GM12878 (cell line): ENCODE measurements around the gene RND1.

Experiments used
- CTCF ChIP-seq, 3 experiments: IDR thresholded peaks in 2 of 3; conservative IDR thresholded peaks in 1 of 3; 2 replicates each; pipeline ENCODE4 v1.5.1; 2011; ENCODE audit warnings: low read depth in 3 of 3, low read length in 3 of 3, mild to moderate bottlenecking in 3 of 3, control low read depth in 2 of 3, moderate library complexity in 2 of 3, inconsistent platforms in 1 of 3, mixed read lengths in 1 of 3; ENCODE audit not compliant: control insufficient read depth in 2 of 3, insufficient read depth in 1 of 3; ENCODE audit errors: extremely low read depth in 1 of 3
- DPF2 ChIP-seq: fragments of 450-650 bp; IDR thresholded peaks from 2 replicates; pipeline ENCODE4 v1.6.1; 2017; ENCODE audit warnings: mild to moderate bottlenecking
- EP300 ChIP-seq, 2 experiments: fragments of 150-350 bp in 1 of 2; IDR thresholded peaks; 2 replicates each; pipeline ENCODE4 v1.6.1; 2011 to 2012; ENCODE audit warnings: low read depth in 2 of 2, low read length in 2 of 2, borderline replicate concordance in 1 of 2, improper control_type of control experiment in 1 of 2, inconsistent platforms in 1 of 2; ENCODE audit not compliant: control insufficient read depth in 1 of 2
- EZH2 ChIP-seq: IDR thresholded peaks from 2 replicates; pipeline ENCODE4 v1.6.1; 2012; ENCODE audit warnings: low read depth, mild to moderate bottlenecking, control low read depth, inconsistent platforms, low read length, borderline replicate concordance; ENCODE audit not compliant: control insufficient read depth
- HDAC2 ChIP-seq: fragments of 200-600 bp; sonication (generic); IDR thresholded peaks from 2 replicates; pipeline ENCODE4 v1.6.1; 2017
- MTA2 ChIP-seq: fragments of 450-650 bp; IDR thresholded peaks from 2 replicates; pipeline ENCODE4 v1.6.1; 2016; ENCODE audit warnings: low read depth, mild to moderate bottlenecking, moderate library complexity
- RBBP5 ChIP-seq: fragments of 200-600 bp; sonication (generic); conservative IDR thresholded peaks from 2 replicates; pipeline ENCODE4 v1.6.1; 2016
- USF2 ChIP-seq: IDR thresholded peaks from 2 replicates; pipeline ENCODE4 v1.6.1; 2011; ENCODE audit warnings: low read depth, low read length, improper control_type of control experiment, borderline replicate concordance

DNA sequence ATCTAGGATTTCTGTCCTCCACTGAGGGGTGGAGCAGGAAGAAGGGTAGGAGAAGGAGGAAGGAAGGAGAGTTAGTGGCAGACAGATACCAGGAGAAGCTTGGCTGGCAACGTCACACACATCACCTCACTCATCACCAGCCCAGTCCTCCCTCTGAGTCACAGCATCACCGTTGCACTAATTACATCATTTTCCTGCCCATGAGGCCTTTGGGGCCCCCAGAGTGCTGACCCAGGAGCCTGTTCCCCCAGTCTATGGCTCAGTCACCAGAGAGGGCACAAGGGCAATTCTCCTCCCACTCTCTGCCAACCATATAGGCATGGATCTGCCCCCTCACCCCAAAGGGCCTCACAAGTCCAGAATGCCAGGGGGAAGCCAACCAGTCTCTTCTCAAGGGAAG, 4.6 kb downstream of the RND1 start:
- TF ChIP-seq USF2 (no peak), DPF2 (no peak), HDAC2 (no peak), MTA2 (no peak), CTCF (IDR thresholded peaks at IDR 0.05 in 2 of 3, conservative IDR thresholded peaks at IDR 0.05 in 1 of 3; ENCODE audit: control insufficient read depth in 2 of 3, extremely low read depth in 1 of 3, insufficient read depth in 1 of 3, low read depth in 3 of 3, low read length in 3 of 3) (no peak), EZH2 (no peak), EP300 (IDR thresholded peaks at IDR 0.05; ENCODE audit: borderline replicate concordance in 1 of 2, control insufficient read depth in 1 of 2, low read depth in 2 of 2, low read length in 2 of 2) (no peak), RBBP5 (no peak)
